ENCODE results near the gene DLG2.

The DLG2 gene

GRCh38 chr11:84234462-84235202 lies 1392.5 kb downstream of the DLG2 start:
- no peak for TF ChIP-seq CTCF (IDR thresholded peaks at IDR 0.05)

GRCh38 chr11:84234011-84234410 lies 1393.1 kb downstream of the DLG2 start:
- no peak for TF ChIP-seq CTCF (IDR thresholded peaks at IDR 0.05)

- TF ChIP-seq CTCF (IDR thresholded peaks at IDR 0.05), result no peak
Observed at GRCh38 chr11:84232511-84232910, 1394.6 kb downstream of the DLG2 start.

GRCh38 chr11:84230402-84230801 lies 1396.7 kb downstream of the DLG2 start:
- TF ChIP-seq CTCF (IDR thresholded peaks at IDR 0.05), result no peak

GRCh38 chr11:84227970-84228665 lies 1399.0 kb downstream of the DLG2 start:
- no peak for TF ChIP-seq CTCF (IDR thresholded peaks at IDR 0.05)

GRCh38 chr11:84224042-84224441 lies 1403.1 kb downstream of the DLG2 start:
- TF ChIP-seq CTCF (IDR thresholded peaks at IDR 0.05), result no peak

GRCh38 chr11:84218318-84218717 lies 1408.8 kb downstream of the DLG2 start:
- no peak for TF ChIP-seq CTCF (IDR thresholded peaks at IDR 0.05)

Data from LNCAP (cell line).